Measurements from ENCODE around the gene PUS1. TPM values are rescaled to one million over a fixed set of nuclear protein-coding genes. Genes with fewer than 3 reads are reported as not detected.

The PUS1 gene
- total and polyA plus RNA-seq, 2 of the 4 experiments (the other 2 are of a cell fraction) = 14.0 to 36.7 TPM

DNA sequence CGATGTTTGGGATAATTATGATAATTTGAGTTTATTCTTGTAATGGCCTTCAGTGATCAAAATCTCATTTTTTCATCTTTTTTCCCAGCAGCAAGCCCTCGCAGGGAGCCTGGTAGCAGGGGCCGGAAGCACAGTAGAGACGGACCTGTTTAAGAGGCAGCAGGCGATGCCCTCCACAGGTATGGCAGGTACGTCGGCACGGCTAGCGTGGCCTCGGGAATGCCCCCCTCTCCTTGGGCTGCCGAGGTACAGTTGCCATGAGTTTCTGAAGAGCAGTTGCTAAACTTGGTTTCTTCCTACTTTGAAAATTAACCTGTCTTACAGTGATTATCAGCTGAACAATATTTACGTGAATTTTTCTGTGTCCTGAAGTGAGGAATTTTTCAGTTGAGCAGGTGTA, 50.5 kb downstream of the PUS1 start:
- intact Hi-C loops (cut with micrococcal nuclease) = no loop called here
- Histone ChIP-seq H2BK120ac (ENCODE audit: low read depth, low read length) (no peak overlapping the region), H4K5ac (ENCODE audit: low read depth, low read length) (no peak overlapping the region), H2BK20ac (ENCODE audit: low read depth, low read length) (no peak overlapping the region), H2AK9ac (replicated peaks; ENCODE audit: low read depth, low read length, poor library complexity) (no peak overlapping the region), H4K20me1 (ENCODE audit: insufficient read depth, low read length) (peaks cover 11% of the 10 kb centered on the region), H3K4me1 (ENCODE audit: control insufficient read depth, insufficient read depth, low read length) (peaks cover 4% of the 10 kb centered on the region), H3K23ac (ENCODE audit: low read depth, low read length) (no peak overlapping the region), H3K79me1 (ENCODE audit: low read depth in 1 of 2, low read length in 2 of 2) (peaks cover 37 to 54% of the 10 kb centered on the region in 2 experiments), H4K91ac (ENCODE audit: insufficient read depth, low read depth, low read length) (no peak overlapping the region), H2BK15ac (ENCODE audit: low read depth, low read length) (no peak overlapping the region), H3K4ac (ENCODE audit: low read depth, low read length) (no peak overlapping the region), H2AK5ac (ENCODE audit: low read depth, low read length) (no peak overlapping the region), H3K4me3 (ENCODE audit: insufficient read depth, low read depth, low read length) (no peak overlapping the region), H2AFZ (replicated peaks; ENCODE audit: low read length, poor library complexity) (no peak overlapping the region), H3K4me2 (ENCODE audit: low read depth, low read length) (no peak overlapping the region), H3K27ac (ENCODE audit: insufficient read depth, low read length) (no peak overlapping the region), H3K9me1 (ENCODE audit: insufficient read depth, low read length) (peaks cover 3% of the 10 kb centered on the region; the same call in 1 of the 2 replicates), H3K18ac (ENCODE audit: low read depth, low read length) (no peak overlapping the region), H3K14ac (replicated peaks; ENCODE audit: low read depth, low read length) (no peak overlapping the region), H2BK5ac (ENCODE audit: low read depth, low read length, poor library complexity, severe bottlenecking) (no peak overlapping the region), H3K9ac (ENCODE audit: low read depth, low read length) (no peak overlapping the region), H3K9me3 (ENCODE audit: control insufficient read depth, insufficient read depth, low read length) (no peaks in the 10 kb centered on the region), H4K8ac (ENCODE audit: low read depth in 2 of 2, low read length in 2 of 2) (no peak overlapping the region), H3K36me3 (ENCODE audit: control insufficient read depth, insufficient read depth, low read length) (peaks cover 25% of the 10 kb centered on the region), H3K56ac (ENCODE audit: extremely low read depth, insufficient read depth, low read length) (no peak overlapping the region), H3K27me3 (ENCODE audit: control insufficient read depth, insufficient read depth, low read length) (no peaks in the 10 kb centered on the region)
- BruUV-seq (replicated peaks) = no TSS peak
- CTCF ChIA-PET = interaction anchor here (0.6 to 1.0 kb wide), 3 partner anchors 10 to 1095 kb away, joined by 3 to 4 read pairs (median 3); no protein-coding TSS in a partner anchor
- ATAC-seq (ENCODE audit: low read depth) (no peak), DNase-seq (no peak)
- 100% methylated on average over 3 of the region's 12 CpGs; no CpG with 5 or more reads in 1 of the 2 experiments for WGBS, 2 experiments (ENCODE audit: extremely low coverage in 2 of 2, insufficient read length in 1 of 2)
- dilution Hi-C loops (cut with HindIII; ENCODE audit: low sequenced_read_pairs, unreplicated experiment) = no loop called here
- POLR2A ChIA-PET (ENCODE audit: unreplicated experiment) = no interaction called here
- in situ Hi-C loops (cut with MboI; ENCODE audit: low sequenced_read_pairs) = no loop called here
- TF ChIP-seq SMC3 (IDR thresholded peaks at IDR 0.05; ENCODE audit: low read depth, low read length) = no peak
- TF ChIP-seq FOS (IDR thresholded peaks at IDR 0.05; ENCODE audit: low read depth, low read length) = no peak

Data from IMR-90 (cell line).